GM19035 (cell line): ENCODE measurements around the gene PARP15.

Source experiments
- ATAC-seq: cut with Tn5 transposase; IDR thresholded peaks from one replicate; pipeline ENCODE4 v1.9.1; 2021; ENCODE audit not compliant: unreplicated experiment

Gene PARP15

GRCh38 chr3:122568755-122569154, 8.7 kb upstream of the PARP15 start:
- no peak for ATAC-seq

GRCh38 chr3:122572940-122573412, 4.5 kb upstream of the PARP15 start:
- ATAC-seq, result no peak

GRCh38 chr3:122576174-122576940, 1.1 kb upstream of the PARP15 start:
- peak; percentile 84 for ATAC-seq

GRCh38 chr3:122578069-122578740, 755 bp downstream of the PARP15 start:
- ATAC-seq, result no peak

- no peak for ATAC-seq
Observed at GRCh38 chr3:122580470-122580869, 3.0 kb downstream of the PARP15 start.

GRCh38 chr3:122581622-122582021, 4.2 kb downstream of the PARP15 start:
- ATAC-seq, result no peak

- ATAC-seq, result no peak
Observed at GRCh38 chr3:122582390-122582789, 4.9 kb downstream of the PARP15 start.

- no peak for ATAC-seq
Observed at GRCh38 chr3:122586098-122586497, 8.6 kb downstream of the PARP15 start.

GRCh38 chr3:122586773-122587485, 9.5 kb downstream of the PARP15 start:
- no peak for ATAC-seq

- ATAC-seq, result no peak
Observed at GRCh38 chr3:122587572-122587971, 10.1 kb downstream of the PARP15 start.

GRCh38 chr3:122589297-122589696, 11.8 kb downstream of the PARP15 start:
- ATAC-seq, result no peak

- ATAC-seq, result no peak
Observed at GRCh38 chr3:122590610-122591009, 13.2 kb downstream of the PARP15 start.

GRCh38 chr3:122594025-122594424, 16.6 kb downstream of the PARP15 start:
- no peak for ATAC-seq

GRCh38 chr3:122598151-122598550, 20.7 kb downstream of the PARP15 start:
- no peak for ATAC-seq

GRCh38 chr3:122598556-122598955, 21.1 kb downstream of the PARP15 start:
- no peak for ATAC-seq

GRCh38 chr3:122602011-122602710, 24.7 kb downstream of the PARP15 start:
- ATAC-seq, result no peak

- ATAC-seq, result no peak
Observed at GRCh38 chr3:122603056-122603455, 25.6 kb downstream of the PARP15 start.

GRCh38 chr3:122606330-122606729, 28.9 kb downstream of the PARP15 start:
- ATAC-seq, result no peak

- no peak for ATAC-seq
Observed at GRCh38 chr3:122608916-122609315, 31.5 kb downstream of the PARP15 start.

GRCh38 chr3:122609798-122610559, 32.5 kb downstream of the PARP15 start:
- ATAC-seq, result peak; percentile 94
